ENCODE data around the gene GDPD4.

DNA sequence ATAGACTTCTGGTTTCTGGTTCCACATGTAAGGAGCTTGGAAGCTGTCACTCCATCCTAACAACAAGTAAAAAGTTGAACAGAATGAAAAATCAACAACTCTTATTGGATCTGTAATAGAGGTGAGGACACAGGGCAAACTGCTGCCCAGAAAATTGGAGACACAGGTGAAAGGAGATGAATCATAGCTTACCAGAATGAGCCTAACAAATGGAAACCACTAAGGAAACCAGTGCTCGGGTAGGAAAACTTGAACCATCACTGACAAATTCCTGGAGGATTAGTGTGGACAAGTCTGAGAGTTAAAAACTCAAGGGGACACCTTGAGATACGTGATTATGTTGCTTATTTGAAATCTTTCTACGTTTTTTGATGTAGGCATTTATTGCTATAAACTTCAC lies 52.1 kb downstream of the GDPD4 start:
- TF ChIP-seq, protein P1, sequence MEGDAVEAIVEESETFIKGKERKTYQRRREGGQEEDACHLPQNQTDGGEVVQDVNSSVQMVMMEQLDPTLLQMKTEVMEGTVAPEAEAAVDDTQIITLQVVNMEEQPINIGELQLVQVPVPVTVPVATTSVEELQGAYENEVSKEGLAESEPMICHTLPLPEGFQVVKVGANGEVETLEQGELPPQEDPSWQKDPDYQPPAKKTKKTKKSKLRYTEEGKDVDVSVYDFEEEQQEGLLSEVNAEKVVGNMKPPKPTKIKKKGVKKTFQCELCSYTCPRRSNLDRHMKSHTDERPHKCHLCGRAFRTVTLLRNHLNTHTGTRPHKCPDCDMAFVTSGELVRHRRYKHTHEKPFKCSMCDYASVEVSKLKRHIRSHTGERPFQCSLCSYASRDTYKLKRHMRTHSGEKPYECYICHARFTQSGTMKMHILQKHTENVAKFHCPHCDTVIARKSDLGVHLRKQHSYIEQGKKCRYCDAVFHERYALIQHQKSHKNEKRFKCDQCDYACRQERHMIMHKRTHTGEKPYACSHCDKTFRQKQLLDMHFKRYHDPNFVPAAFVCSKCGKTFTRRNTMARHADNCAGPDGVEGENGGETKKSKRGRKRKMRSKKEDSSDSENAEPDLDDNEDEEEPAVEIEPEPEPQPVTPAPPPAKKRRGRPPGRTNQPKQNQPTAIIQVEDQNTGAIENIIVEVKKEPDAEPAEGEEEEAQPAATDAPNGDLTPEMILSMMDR (IDR thresholded peaks at IDR 0.05 in 4 of 5, conservative IDR thresholded peaks at IDR 0.05 in 1 of 5): no peak
- TF ChIP-seq POLR2A (IDR thresholded peaks at IDR 0.05): no peak
